Measurements from ENCODE around the gene RB1. TPM values are rescaled to one million over a fixed set of nuclear protein-coding genes. Genes with fewer than 3 reads are reported as not detected.

RB1 gene
- polyA plus RNA-seq, 3 donors: 18.4 to 38.8 (median 29.9) TPM

DNA sequence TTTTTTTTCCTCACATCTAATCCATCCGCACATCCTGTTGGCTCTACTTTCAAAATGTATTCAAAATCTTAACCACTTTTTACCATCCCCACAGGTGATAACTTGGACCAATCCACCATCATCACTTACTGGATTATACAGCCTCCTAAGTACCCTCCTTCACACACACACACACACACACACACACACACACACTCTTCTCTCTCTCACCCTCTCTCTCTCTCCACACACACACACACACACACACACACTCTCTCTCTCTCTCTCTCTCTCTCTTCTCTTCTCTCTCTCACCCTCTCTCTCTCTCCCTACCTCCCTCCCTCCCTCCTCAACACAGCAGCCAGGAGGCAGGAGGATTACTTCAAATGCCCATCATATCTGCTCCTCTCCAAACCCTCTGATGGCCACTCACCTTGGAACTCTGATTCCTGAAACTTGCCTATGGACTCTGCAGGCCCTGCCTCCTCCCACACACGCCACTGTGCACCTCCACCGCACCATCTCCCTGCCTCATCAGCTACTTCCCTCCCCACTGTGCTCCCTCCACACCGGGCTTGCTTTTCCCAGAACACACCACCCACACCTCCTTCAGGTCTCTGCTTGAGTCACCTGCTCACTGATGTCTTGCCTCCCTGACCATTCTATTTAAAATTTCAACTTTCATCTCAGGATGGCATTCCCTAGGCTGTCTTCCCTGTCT lies 189.7 kb downstream of the RB1 start:
- no peak for DNase-seq

DNA sequence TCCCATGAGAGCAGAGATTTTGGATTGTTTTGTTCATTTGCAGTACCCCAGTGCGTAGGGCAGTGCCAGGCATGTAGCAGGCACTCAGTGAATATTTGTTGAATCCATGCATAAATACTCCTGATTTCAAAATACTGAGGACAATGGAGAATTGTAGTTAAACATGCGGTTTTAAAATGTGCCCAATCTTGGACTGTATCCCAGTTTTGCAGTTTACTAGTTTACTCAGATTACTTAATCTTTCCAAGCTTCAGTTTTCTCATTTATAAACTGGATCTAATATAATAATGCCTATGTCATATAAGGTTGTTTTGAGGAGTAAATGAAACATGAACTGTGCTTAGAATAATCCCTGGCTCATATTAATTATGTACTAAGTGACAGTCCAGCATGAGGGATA lies 190.3 kb downstream of the RB1 start:
- Histone ChIP-seq H3K79me2 (ENCODE audit: insufficient read depth, low read length) (peaks cover 28% of the 10 kb centered on the region), H3K9me3 (replicated peaks in 1 of 2; ENCODE audit: control insufficient read depth in 1 of 2, insufficient read depth in 1 of 2, low read length in 2 of 2) (no peaks in the 10 kb centered on the region), H3K27me3 (ENCODE audit: control insufficient read depth in 2 of 2, insufficient read depth in 2 of 2, low read length in 2 of 2) (no peaks in the 10 kb centered on the region), H4K20me1 (ENCODE audit: insufficient read depth, low read length) (no peaks in the 10 kb centered on the region), H3K4me2 (replicated peaks; ENCODE audit: extremely low read depth, low read length, poor library complexity, severe bottlenecking) (peak overlapping the region; percentile 73), H3K9ac (ENCODE audit: insufficient read depth, low read length, poor library complexity, severe bottlenecking) (no peak overlapping the region), H3K27ac (ENCODE audit: low read depth in 1 of 2, low read length in 2 of 2) (peak overlapping the region in 1 of 2 donors; percentile 92), H3K4me1 (ENCODE audit: control insufficient read depth in 1 of 2, insufficient read depth in 2 of 2, low read length in 2 of 2) (peaks cover 56 to 66% of the 10 kb centered on the region in 2 donors), H3K36me3 (replicated peaks in 1 of 2; ENCODE audit: control insufficient read depth in 1 of 2, insufficient read depth in 2 of 2, low read length in 2 of 2) (peaks cover 24 to 55% of the 10 kb centered on the region in 2 donors), H2AFZ (ENCODE audit: insufficient read depth, low read depth, low read length, poor library complexity, severe bottlenecking) (no peak overlapping the region), H3K4me3 (replicated peaks in 1 of 3; ENCODE audit: low read depth in 2 of 3, low read length in 3 of 3) (peak overlapping the region in 1 of 3 experiments; percentile 69)
- no peak for DNase-seq
- 80% methylated on average over 1 of the region's 2 CpGs for WGBS (ENCODE audit: insufficient coverage)
- TF ChIP-seq, protein P1, sequence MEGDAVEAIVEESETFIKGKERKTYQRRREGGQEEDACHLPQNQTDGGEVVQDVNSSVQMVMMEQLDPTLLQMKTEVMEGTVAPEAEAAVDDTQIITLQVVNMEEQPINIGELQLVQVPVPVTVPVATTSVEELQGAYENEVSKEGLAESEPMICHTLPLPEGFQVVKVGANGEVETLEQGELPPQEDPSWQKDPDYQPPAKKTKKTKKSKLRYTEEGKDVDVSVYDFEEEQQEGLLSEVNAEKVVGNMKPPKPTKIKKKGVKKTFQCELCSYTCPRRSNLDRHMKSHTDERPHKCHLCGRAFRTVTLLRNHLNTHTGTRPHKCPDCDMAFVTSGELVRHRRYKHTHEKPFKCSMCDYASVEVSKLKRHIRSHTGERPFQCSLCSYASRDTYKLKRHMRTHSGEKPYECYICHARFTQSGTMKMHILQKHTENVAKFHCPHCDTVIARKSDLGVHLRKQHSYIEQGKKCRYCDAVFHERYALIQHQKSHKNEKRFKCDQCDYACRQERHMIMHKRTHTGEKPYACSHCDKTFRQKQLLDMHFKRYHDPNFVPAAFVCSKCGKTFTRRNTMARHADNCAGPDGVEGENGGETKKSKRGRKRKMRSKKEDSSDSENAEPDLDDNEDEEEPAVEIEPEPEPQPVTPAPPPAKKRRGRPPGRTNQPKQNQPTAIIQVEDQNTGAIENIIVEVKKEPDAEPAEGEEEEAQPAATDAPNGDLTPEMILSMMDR (IDR thresholded peaks at IDR 0.05): no peak
- Mint-ChIP-seq H3K4me1 (peaks cover 40% of the 10 kb centered on the region), H3K4me3 (no peak overlapping the region), H3K27me3 (ENCODE audit: low read depth in 3 of 3) (peaks cover 0 to 1% (median 0%) of the 10 kb centered on the region in 3 donors), H3K9me3 (peaks cover 0 to 2% (median 0%) of the 10 kb centered on the region in 7 donors), H3K36me3 (peaks cover 39 to 53% of the 10 kb centered on the region in 2 donors), H3K27ac (no peak overlapping the region)
- intact Hi-C loops (cut with micrococcal nuclease): loop anchor here (5.0 kb wide), 2 partner anchors 78 to 83 kb away; no protein-coding TSS in a partner anchor

More for the DNA sequence above, 189.7 kb downstream of the RB1 start:
- Mint-ChIP-seq H3K27ac (no peak overlapping the region), H3K4me3 (no peak overlapping the region), H3K9me3 (no peaks in the 10 kb centered on the region), H3K36me3 (peaks cover 39 to 53% of the 10 kb centered on the region in 2 donors), H3K27me3 (ENCODE audit: low read depth in 3 of 3) (no peaks in the 10 kb centered on the region), H3K4me1 (peaks cover 43% of the 10 kb centered on the region)
- TF ChIP-seq, protein P1 (IDR thresholded peaks at IDR 0.05): no peak
- intact Hi-C loops (cut with micrococcal nuclease): loop anchor here (5.0 kb wide), 2 partner anchors 79 to 84 kb away; no protein-coding TSS in a partner anchor
- Histone ChIP-seq H3K36me3 (replicated peaks in 1 of 2; ENCODE audit: control insufficient read depth in 1 of 2, insufficient read depth in 2 of 2, low read length in 2 of 2) (peaks cover 30 to 56% of the 10 kb centered on the region in 2 donors), H3K79me2 (ENCODE audit: insufficient read depth, low read length) (peaks cover 33% of the 10 kb centered on the region), H3K4me2 (replicated peaks; ENCODE audit: extremely low read depth, low read length, poor library complexity, severe bottlenecking) (peak overlapping the region; percentile 73), H3K4me1 (ENCODE audit: control insufficient read depth in 1 of 2, insufficient read depth in 2 of 2, low read length in 2 of 2) (peaks cover 60 to 71% of the 10 kb centered on the region in 2 donors), H3K9ac (ENCODE audit: insufficient read depth, low read length, poor library complexity, severe bottlenecking) (peak overlapping the region; percentile 63), H2AFZ (ENCODE audit: insufficient read depth, low read depth, low read length, poor library complexity, severe bottlenecking) (peak overlapping the region; percentile 41), H4K20me1 (ENCODE audit: insufficient read depth, low read length) (no peaks in the 10 kb centered on the region), H3K9me3 (replicated peaks in 1 of 2; ENCODE audit: control insufficient read depth in 1 of 2, insufficient read depth in 1 of 2, low read length in 2 of 2) (no peaks in the 10 kb centered on the region), H3K27ac (ENCODE audit: low read depth in 1 of 2, low read length in 2 of 2) (peak overlapping the region; percentile 91 to 92), H3K4me3 (replicated peaks in 1 of 3; ENCODE audit: low read depth in 2 of 3, low read length in 3 of 3) (peak overlapping the region in 1 of 3 experiments; percentile 69), H3K27me3 (ENCODE audit: control insufficient read depth in 2 of 2, insufficient read depth in 2 of 2, low read length in 2 of 2) (no peaks in the 10 kb centered on the region)
- WGBS (ENCODE audit: insufficient coverage): 59% methylated on average over 4 of the region's 4 CpGs
